Activated CD8-positive, alpha-beta memory T cell treated with anti-CD3 and anti-CD28 coated beads, Interleukin-2, amount 50 U/mL, for 1 hour (primary cell): Measurements from ENCODE around the gene ZNF81.
"Not testable (repeated sequence)": the region's sequence is repeated elsewhere in the genome, so short reads cannot be mapped to it uniquely, and the experiment has no call there.

Source experiments
- DNase-seq: peaks from one replicate; pipeline ENCODE4 v3.0.0-alpha.2; 2020; ENCODE audit errors: extremely low read depth

ZNF81 gene

GRCh38 chrX:47936224-47936939 is 99.7 kb downstream of the ZNF81 start:
- DNase-seq: no peak

GRCh38 chrX:47936940-47937317 is 100.2 kb downstream of the ZNF81 start:
- DNase-seq: no peak

GRCh38 chrX:47940448-47940847 is 103.7 kb downstream of the ZNF81 start:
- no peak for DNase-seq

- no peak for DNase-seq
Measured at GRCh38 chrX:47941423-47941822, 104.7 kb downstream of the ZNF81 start.

GRCh38 chrX:47955295-47955694 is 118.6 kb downstream of the ZNF81 start:
- not testable (repeated sequence) for DNase-seq

GRCh38 chrX:47956016-47956415 is 119.3 kb downstream of the ZNF81 start:
- DNase-seq: no peak

GRCh38 chrX:47958206-47958605 is 121.5 kb downstream of the ZNF81 start:
- DNase-seq: not testable (repeated sequence)

GRCh38 chrX:47958761-47959342 is 122.2 kb downstream of the ZNF81 start:
- DNase-seq: no peak

- no peak for DNase-seq
Measured at GRCh38 chrX:47960406-47960805, 123.7 kb downstream of the ZNF81 start.

- DNase-seq: not testable (repeated sequence)
Measured at GRCh38 chrX:47961830-47962229, 125.1 kb downstream of the ZNF81 start.

- DNase-seq: not testable (repeated sequence)
Measured at GRCh38 chrX:47965526-47965925, 128.8 kb downstream of the ZNF81 start.
